SK-N-SH (cell line): ENCODE data around the gene RGS4.

Experiments
- CHD2 ChIP-seq: fragments of 150-350 bp; IDR thresholded peaks from 2 replicates; pipeline ENCODE4 v1.6.1; 2018; ENCODE audit warnings: low read length; ENCODE audit not compliant: partially characterized antibody
- CTCF ChIP-seq: fragments of 200-600 bp; sonication (generic); IDR thresholded peaks from 2 replicates; pipeline ENCODE4 v1.6.1; 2017; ENCODE audit warnings: antibody characterized with exemption, mild to moderate bottlenecking, moderate library complexity
- EP300 ChIP-seq, 2 experiments: IDR thresholded peaks; 2 replicates each; pipeline versions ENCODE4 v1.4.0 to v1.6.1; 2012; ENCODE audit warnings: borderline replicate concordance in 1 of 2, low read depth in 1 of 2, low read length in 1 of 2
- EZH2phosphoT487 ChIP-seq: fragments of 200-600 bp; sonication (generic); IDR thresholded peaks from 2 replicates; pipeline ENCODE4 v1.6.1; 2017; ENCODE audit warnings: low read depth, mixed run types, mild to moderate bottlenecking, antibody characterized with exemption, moderate library complexity, borderline replicate concordance
- JUND ChIP-seq: IDR thresholded peaks from 2 replicates; pipeline ENCODE4 v1.4.0; 2012
- MXI1 ChIP-seq: IDR thresholded peaks from 2 replicates; pipeline ENCODE4 v1.6.1; 2012; ENCODE audit warnings: mild to moderate bottlenecking, low read depth, low read length, improper control_type of control experiment
- POLR2AphosphoS5 ChIP-seq: IDR thresholded peaks from 2 replicates; pipeline ENCODE4 v1.6.1; 2012; ENCODE audit warnings: low read depth, low read length
- RFX5 ChIP-seq: IDR thresholded peaks from 2 replicates; pipeline ENCODE4 v1.6.1; 2012; ENCODE audit warnings: mild to moderate bottlenecking, improper control_type of control experiment, low read length
- RXRA ChIP-seq: IDR thresholded peaks from 2 replicates; pipeline ENCODE4 v1.4.0; 2012; ENCODE audit warnings: low read depth, mild to moderate bottlenecking, borderline replicate concordance
- SIN3A ChIP-seq: IDR thresholded peaks from 2 replicates; pipeline ENCODE4 v1.6.1; 2012; ENCODE audit warnings: low read depth, mild to moderate bottlenecking, low read length, moderate library complexity, borderline replicate concordance
- USF2 ChIP-seq: fragments of 150-350 bp; IDR thresholded peaks from 2 replicates; pipeline ENCODE4 v1.6.1; 2017; ENCODE audit warnings: antibody characterized with exemption, low read length, low read depth, borderline replicate concordance

- TF ChIP-seq CTCF (no peak), EP300 (IDR thresholded peaks at IDR 0.05; ENCODE audit: borderline replicate concordance in 1 of 2, low read depth in 1 of 2, low read length in 1 of 2) (no peak), POLR2AphosphoS5 (no peak), EZH2phosphoT487 (no peak), SIN3A (no peak), USF2 (no peak), CHD2 (no peak), RXRA (no peak), JUND (no peak), RFX5 (no peak), MXI1 (peak; percentile 26; the same call in 1 of the 2 replicates)
Measured at GRCh38 chr1:163069655-163070277, 605 bp downstream of the RGS4 start.
